K562 (cell line): ENCODE data around the gene ARHGAP9. TPM values are rescaled to one million over a fixed set of nuclear protein-coding genes. Genes with fewer than 3 reads are reported as not detected.
A peak's percentile ranks its signal among the peaks of the same experiment; 100 is the strongest.

Experiments used
- ARID1B ChIP-seq: fragments of 450-650 bp; IDR thresholded peaks from 2 replicates; pipeline ENCODE4 v1.6.1; 2016; ENCODE audit warnings: antibody characterized with exemption, mild to moderate bottlenecking, inconsistent platforms
- CCAR2 ChIP-seq: fragments of 200-400 bp; formaldehyde crosslinking; IDR thresholded peaks from 2 replicates; pipeline ENCODE4 v1.6.1; 2017; ENCODE audit warnings: mild to moderate bottlenecking, low read depth, low read length
- CREM ChIP-seq: IDR thresholded peaks from 2 replicates; pipeline ENCODE4 v1.6.1; 2014; ENCODE audit warnings: antibody characterized with exemption, low read depth
- ETV6 ChIP-seq, 3 experiments: fragments of 150-350 bp in 1 of 3; sonication (generic) in 1 of 3; formaldehyde crosslinking in 1 of 3; IDR thresholded peaks; 2 replicates each; pipeline versions ENCODE4 v1.6.1 to v1.8.0; 2014 to 2022; ENCODE audit warnings: borderline replicate concordance in 2 of 3, low read depth in 2 of 3, antibody characterized with exemption in 1 of 3, low read length in 1 of 3, mild to moderate bottlenecking in 1 of 3, missing genetic modification reagents in 1 of 3
- FOXA3 ChIP-seq, 2 experiments: fragments of 450-650 bp in 1 of 2; sonication (generic) in 1 of 2; formaldehyde crosslinking; IDR thresholded peaks in 1 of 2; conservative IDR thresholded peaks in 1 of 2; 2 replicates each; pipeline versions ENCODE4 v1.4.0 to v1.8.0; 2020 to 2022; ENCODE audit warnings: mild to moderate bottlenecking in 2 of 2, missing genetic modification reagents in 1 of 2
- NR3C1 ChIP-seq: sonication (generic); formaldehyde crosslinking; IDR thresholded peaks from 2 replicates; pipeline ENCODE4 v1.8.1; 2022; ENCODE audit warnings: missing genetic modification reagents
- SMC3 ChIP-seq: conservative IDR thresholded peaks from 2 replicates; pipeline ENCODE4 v1.6.1; 2011; ENCODE audit warnings: low read depth, low read length, improper control_type of control experiment; ENCODE audit not compliant: insufficient read depth
- SP1 ChIP-seq: sonication (generic); formaldehyde crosslinking; IDR thresholded peaks from 2 replicates; pipeline ENCODE4 v1.8.1; 2022; ENCODE audit warnings: mild to moderate bottlenecking, missing genetic modification reagents
- TAL1 ChIP-seq: fragments of 450-650 bp; IDR thresholded peaks from 2 replicates; pipeline ENCODE4 v1.6.1; 2016; ENCODE audit warnings: mild to moderate bottlenecking
- WHSC1 ChIP-seq: IDR thresholded peaks from one replicate; pipeline ENCODE4 v1.6.1; 2012; ENCODE audit warnings: low read length, control low read depth, inconsistent platforms
- ZNF140 ChIP-seq: fragments of 250-450 bp; sonication (Bioruptor Pico); IDR thresholded peaks from 2 replicates; pipeline ENCODE4 v1.8.0; 2021; ENCODE audit warnings: moderate library complexity, mild to moderate bottlenecking, inconsistent platforms
- ZNF239 ChIP-seq: fragments of 250-450 bp; sonication (Bioruptor Pico); IDR thresholded peaks from 2 replicates; pipeline ENCODE4 v1.4.0; 2020; ENCODE audit warnings: mild to moderate bottlenecking
- ZNF3 ChIP-seq: fragments of 250-450 bp; sonication (Bioruptor Pico); IDR thresholded peaks from 2 replicates; pipeline ENCODE4 v1.5.0; 2021; ENCODE audit warnings: mild to moderate bottlenecking, moderate library complexity
- polyA plus RNA-seq, 8 experiments: library from polyadenylated mRNA; depleted of rRNA in 4 of 8; stranded (reverse) in 5 of 8; unstranded in 3 of 8; fragments of >200 nt; fragmentation: Nextera tagmentation in 2 of 8; fragmentation: Illumina TruSeq in 1 of 8; extraction: Ambion mirVana in 2 of 8; extraction: Trizol in 1 of 8; gene quantifications; 2 replicates each; pipeline versions ENCODE4 v1.2.1 to v1.2.3, GENCODE V29; 2011 to 2014; ENCODE audit warnings: inconsistent platforms in 1 of 8, missing spikeins in 1 of 8
- total RNA-seq, 7 experiments: library from RNA; depleted of rRNA in 6 of 7; stranded (reverse); fragments of >200 nt in 6 of 7; fragmentation: Illumina TruSeq in 2 of 7; extraction: Trizol in 2 of 7; gene quantifications; 2 replicates each; pipeline versions ENCODE4 v1.2.1 to v1.2.3, GENCODE V29; 2011 to 2021; ENCODE audit warnings: low replicate concordance in 1 of 7
- TF ChIP-seq, protein P1 (sequence below), 2 experiments: fragments of 150-350 bp in 1 of 2; IDR thresholded peaks; 2 replicates each; pipeline ENCODE4 v1.6.1; 2012 to 2016; ENCODE audit warnings: low read depth in 2 of 2, low read length in 2 of 2, mild to moderate bottlenecking in 1 of 2, moderate library complexity in 1 of 2
- TF ChIP-seq, protein P2 (sequence below), 2 experiments: fragments of 200-800 bp in 1 of 2; sonication (Bioruptor generic) in 1 of 2; sonication (generic) in 1 of 2; formaldehyde crosslinking in 1 of 2; IDR thresholded peaks in 1 of 2; conservative IDR thresholded peaks in 1 of 2; 2 replicates each; pipeline versions ENCODE4 v1.5.0 to v1.6.1; 2016 to 2020; ENCODE audit warnings: missing compliant biosample characterization in 1 of 2, missing genetic modification characterization in 1 of 2, missing genetic modification reagents in 1 of 2
- TF ChIP-seq, protein P3 (sequence below): fragments of 250-450 bp; sonication (Bioruptor Pico); IDR thresholded peaks from 2 replicates; pipeline ENCODE4 v1.4.0; 2020

The ARHGAP9 gene
- total and polyA plus RNA-seq, 9 of the 15 experiments (the other 6 are each of a cell fraction or from before 2014, with no cell fraction given), result 1.5 to 10.2 (median 5.1) TPM

DNA sequence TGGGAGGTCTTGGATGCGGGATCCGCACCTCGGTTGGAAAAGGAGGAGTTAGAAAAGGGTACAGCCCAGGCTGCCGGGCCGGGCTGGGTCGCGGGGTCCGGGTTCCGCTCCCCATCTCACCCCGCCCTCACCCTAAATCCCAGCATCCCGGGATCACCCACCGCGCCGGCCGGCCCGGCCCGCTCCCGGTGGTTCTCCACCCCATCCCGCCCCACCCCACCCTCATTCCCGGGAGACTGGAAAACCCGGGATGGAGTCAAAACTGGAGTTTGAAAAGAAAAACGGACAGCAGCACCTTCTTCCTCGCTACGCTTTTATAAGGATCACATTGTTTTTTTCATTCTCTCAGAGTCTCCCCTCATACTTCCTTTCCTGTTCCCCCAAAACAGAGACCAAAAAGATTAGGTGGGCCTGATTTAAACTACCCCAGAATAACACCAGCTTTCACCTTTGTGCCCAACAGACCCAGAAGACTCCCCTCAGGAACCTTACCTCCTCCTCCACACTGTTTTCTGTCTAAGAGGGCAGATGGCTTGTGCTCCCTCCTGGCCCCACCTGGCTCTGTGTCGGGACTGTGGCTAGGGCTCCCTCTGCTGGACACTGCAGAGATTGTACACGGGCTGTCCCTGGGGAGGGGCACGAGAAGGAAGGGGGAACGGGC, 17.3 kb downstream of the ARHGAP9 start (continued):
- TF ChIP-seq, protein P1, sequence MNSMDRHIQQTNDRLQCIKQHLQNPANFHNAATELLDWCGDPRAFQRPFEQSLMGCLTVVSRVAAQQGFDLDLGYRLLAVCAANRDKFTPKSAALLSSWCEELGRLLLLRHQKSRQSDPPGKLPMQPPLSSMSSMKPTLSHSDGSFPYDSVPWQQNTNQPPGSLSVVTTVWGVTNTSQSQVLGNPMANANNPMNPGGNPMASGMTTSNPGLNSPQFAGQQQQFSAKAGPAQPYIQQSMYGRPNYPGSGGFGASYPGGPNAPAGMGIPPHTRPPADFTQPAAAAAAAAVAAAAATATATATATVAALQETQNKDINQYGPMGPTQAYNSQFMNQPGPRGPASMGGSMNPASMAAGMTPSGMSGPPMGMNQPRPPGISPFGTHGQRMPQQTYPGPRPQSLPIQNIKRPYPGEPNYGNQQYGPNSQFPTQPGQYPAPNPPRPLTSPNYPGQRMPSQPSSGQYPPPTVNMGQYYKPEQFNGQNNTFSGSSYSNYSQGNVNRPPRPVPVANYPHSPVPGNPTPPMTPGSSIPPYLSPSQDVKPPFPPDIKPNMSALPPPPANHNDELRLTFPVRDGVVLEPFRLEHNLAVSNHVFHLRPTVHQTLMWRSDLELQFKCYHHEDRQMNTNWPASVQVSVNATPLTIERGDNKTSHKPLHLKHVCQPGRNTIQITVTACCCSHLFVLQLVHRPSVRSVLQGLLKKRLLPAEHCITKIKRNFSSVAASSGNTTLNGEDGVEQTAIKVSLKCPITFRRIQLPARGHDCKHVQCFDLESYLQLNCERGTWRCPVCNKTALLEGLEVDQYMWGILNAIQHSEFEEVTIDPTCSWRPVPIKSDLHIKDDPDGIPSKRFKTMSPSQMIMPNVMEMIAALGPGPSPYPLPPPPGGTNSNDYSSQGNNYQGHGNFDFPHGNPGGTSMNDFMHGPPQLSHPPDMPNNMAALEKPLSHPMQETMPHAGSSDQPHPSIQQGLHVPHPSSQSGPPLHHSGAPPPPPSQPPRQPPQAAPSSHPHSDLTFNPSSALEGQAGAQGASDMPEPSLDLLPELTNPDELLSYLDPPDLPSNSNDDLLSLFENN (IDR thresholded peaks at IDR 0.05; ENCODE audit: low read depth in 2 of 2, low read length in 2 of 2), result no peak
- 0 out of 4 replicates have a peak, but pooled peaks of 1 of the 2 experiments have one; percentile 24 for TF ChIP-seq ETV6 (IDR thresholded peaks at IDR 0.05; ENCODE audit: borderline replicate concordance in 1 of 2, low read depth in 2 of 2, low read length in 1 of 2)
- no peak for TF ChIP-seq ETV6 (CRISPR knock-in tag; IDR thresholded peaks at IDR 0.05; ENCODE audit: borderline replicate concordance)
- TF ChIP-seq ZNF140 (CRISPR knock-in tag), result no peak
- TF ChIP-seq, protein P2, sequence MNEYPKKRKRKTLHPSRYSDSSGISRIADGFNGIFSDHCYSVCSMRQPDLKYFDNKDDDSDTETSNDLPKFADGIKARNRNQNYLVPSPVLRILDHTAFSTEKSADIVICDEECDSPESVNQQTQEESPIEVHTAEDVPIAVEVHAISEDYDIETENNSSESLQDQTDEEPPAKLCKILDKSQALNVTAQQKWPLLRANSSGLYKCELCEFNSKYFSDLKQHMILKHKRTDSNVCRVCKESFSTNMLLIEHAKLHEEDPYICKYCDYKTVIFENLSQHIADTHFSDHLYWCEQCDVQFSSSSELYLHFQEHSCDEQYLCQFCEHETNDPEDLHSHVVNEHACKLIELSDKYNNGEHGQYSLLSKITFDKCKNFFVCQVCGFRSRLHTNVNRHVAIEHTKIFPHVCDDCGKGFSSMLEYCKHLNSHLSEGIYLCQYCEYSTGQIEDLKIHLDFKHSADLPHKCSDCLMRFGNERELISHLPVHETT (CRISPR knock-in tag; conservative IDR thresholded peaks at IDR 0.05 in 1 of 2, IDR thresholded peaks at IDR 0.05 in 1 of 2), result no peak
- TF ChIP-seq CCAR2, result no peak
- no peak for TF ChIP-seq FOXA3 (CRISPR knock-in tag; conservative IDR thresholded peaks at IDR 0.05 in 1 of 2, IDR thresholded peaks at IDR 0.05 in 1 of 2)
- TF ChIP-seq ZNF239, result no peak
- TF ChIP-seq ARID1B, result 0 out of 2 replicates have a peak, but pooled peaks have one; percentile 34
- no peak for TF ChIP-seq WHSC1
- TF ChIP-seq CREM, result peak; percentile 82
- no peak for TF ChIP-seq NR3C1 (CRISPR knock-in tag)
- TF ChIP-seq, protein P3, sequence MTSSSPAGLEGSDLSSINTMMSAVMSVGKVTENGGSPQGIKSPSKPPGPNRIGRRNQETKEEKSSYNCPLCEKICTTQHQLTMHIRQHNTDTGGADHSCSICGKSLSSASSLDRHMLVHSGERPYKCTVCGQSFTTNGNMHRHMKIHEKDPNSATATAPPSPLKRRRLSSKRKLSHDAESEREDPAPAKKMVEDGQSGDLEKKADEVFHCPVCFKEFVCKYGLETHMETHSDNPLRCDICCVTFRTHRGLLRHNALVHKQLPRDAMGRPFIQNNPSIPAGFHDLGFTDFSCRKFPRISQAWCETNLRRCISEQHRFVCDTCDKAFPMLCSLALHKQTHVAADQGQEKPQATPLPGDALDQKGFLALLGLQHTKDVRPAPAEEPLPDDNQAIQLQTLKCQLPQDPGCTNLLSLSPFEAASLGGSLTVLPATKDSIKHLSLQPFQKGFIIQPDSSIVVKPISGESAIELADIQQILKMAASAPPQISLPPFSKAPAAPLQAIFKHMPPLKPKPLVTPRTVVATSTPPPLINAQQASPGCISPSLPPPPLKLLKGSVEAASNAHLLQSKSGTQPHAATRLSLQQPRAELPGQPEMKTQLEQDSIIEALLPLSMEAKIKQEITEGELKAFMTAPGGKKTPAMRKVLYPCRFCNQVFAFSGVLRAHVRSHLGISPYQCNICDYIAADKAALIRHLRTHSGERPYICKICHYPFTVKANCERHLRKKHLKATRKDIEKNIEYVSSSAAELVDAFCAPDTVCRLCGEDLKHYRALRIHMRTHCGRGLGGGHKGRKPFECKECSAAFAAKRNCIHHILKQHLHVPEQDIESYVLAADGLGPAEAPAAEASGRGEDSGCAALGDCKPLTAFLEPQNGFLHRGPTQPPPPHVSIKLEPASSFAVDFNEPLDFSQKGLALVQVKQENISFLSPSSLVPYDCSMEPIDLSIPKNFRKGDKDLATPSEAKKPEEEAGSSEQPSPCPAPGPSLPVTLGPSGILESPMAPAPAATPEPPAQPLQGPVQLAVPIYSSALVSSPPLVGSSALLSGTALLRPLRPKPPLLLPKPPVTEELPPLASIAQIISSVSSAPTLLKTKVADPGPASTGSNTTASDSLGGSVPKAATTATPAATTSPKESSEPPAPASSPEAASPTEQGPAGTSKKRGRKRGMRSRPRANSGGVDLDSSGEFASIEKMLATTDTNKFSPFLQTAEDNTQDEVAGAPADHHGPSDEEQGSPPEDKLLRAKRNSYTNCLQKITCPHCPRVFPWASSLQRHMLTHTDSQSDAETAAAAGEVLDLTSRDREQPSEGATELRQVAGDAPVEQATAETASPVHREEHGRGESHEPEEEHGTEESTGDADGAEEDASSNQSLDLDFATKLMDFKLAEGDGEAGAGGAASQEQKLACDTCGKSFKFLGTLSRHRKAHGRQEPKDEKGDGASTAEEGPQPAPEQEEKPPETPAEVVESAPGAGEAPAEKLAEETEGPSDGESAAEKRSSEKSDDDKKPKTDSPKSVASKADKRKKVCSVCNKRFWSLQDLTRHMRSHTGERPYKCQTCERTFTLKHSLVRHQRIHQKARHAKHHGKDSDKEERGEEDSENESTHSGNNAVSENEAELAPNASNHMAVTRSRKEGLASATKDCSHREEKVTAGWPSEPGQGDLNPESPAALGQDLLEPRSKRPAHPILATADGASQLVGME (CRISPR knock-in tag), result no peak
- peak; percentile 79 for TF ChIP-seq SMC3
- TF ChIP-seq TAL1, result no peak
- no peak; the same call in 1 of the 2 replicates for TF ChIP-seq SP1 (CRISPR knock-in tag)
- TF ChIP-seq ZNF3 (CRISPR knock-in tag), result no peak
